HEK293 (cell line): ENCODE measurements around the gene ZNF775.

ENCODE experiments used
- CTCF ChIA-PET: fragments of 350-600 bp; formaldehyde crosslinking; extraction: SDS; loops from one replicate; lab custom pipeline; 2021; ENCODE audit warnings: antibody characterized with exemption; lab: Yijun Ruan, JAX
- POLR2A ChIA-PET: fragments of 300-600 bp; formaldehyde crosslinking; extraction: SDS; loops from one replicate; lab custom pipeline; 2020; ENCODE audit warnings: antibody characterized with exemption, inconsistent platforms; lab: Yijun Ruan, JAX
- H3K27ac ChIP-seq: fragments of 200-500 bp; sonication (Bioruptor generic); 2 replicates; pipeline ENCODE4 v1.5.1; 2014; ENCODE audit warnings: low read depth, low read length, control low read depth, inconsistent platforms; ENCODE audit errors: extremely low read depth
- H3K36me3 ChIP-seq, 2 experiments: fragments of 200-500 bp in 1 of 2; sonication (Bioruptor generic) in 1 of 2; 1 replicate in 1 of 2; 2 replicates in 1 of 2; pipeline ENCODE4 v1.5.1; 2014 to 2017; ENCODE audit warnings: inconsistent platforms in 2 of 2, low read length in 2 of 2; ENCODE audit not compliant: control insufficient read depth in 2 of 2, insufficient read depth in 1 of 2
- H3K4me1 ChIP-seq: fragments of 200-500 bp; sonication (Bioruptor generic); 2 replicates; pipeline ENCODE4 v1.5.1; 2014; ENCODE audit warnings: mild to moderate bottlenecking, low read length, inconsistent platforms; ENCODE audit not compliant: control insufficient read depth, insufficient read depth
- H3K4me3 ChIP-seq: 2 replicates; pipeline ENCODE4 v1.5.1; 2011; ENCODE audit warnings: low read depth, mild to moderate bottlenecking, control low read depth, low read length, moderate library complexity
- H3K9me3 ChIP-seq: fragments of 200-500 bp; sonication (Bioruptor generic); 2 replicates; pipeline ENCODE4 v1.5.1; 2014; ENCODE audit warnings: low read depth, low read length, inconsistent platforms; ENCODE audit not compliant: control insufficient read depth, insufficient read depth
- GFI1B ChIP-seq: fragments of 450-650 bp; formaldehyde crosslinking; IDR thresholded peaks from 2 replicates; pipeline ENCODE4 v1.5.1; 2016; ENCODE audit warnings: missing biosample characterization, missing genetic modification characterization
- GLIS2 ChIP-seq: fragments of 450-650 bp; formaldehyde crosslinking; IDR thresholded peaks from 2 replicates; pipeline ENCODE4 v1.5.1; 2016; ENCODE audit warnings: missing biosample characterization, missing genetic modification characterization
- SP7 ChIP-seq: fragments of 450-650 bp; formaldehyde crosslinking; IDR thresholded peaks from 2 replicates; pipeline ENCODE4 v1.5.1; 2016; ENCODE audit warnings: missing biosample characterization, missing genetic modification characterization
- ZNF24 ChIP-seq: fragments of 450-650 bp; formaldehyde crosslinking; IDR thresholded peaks from 2 replicates; pipeline ENCODE4 v1.5.1; 2016; ENCODE audit warnings: missing biosample characterization, missing genetic modification characterization
- ZNF394 ChIP-seq: fragments of 450-650 bp; formaldehyde crosslinking; IDR thresholded peaks from 2 replicates; pipeline ENCODE4 v1.5.1; 2016; ENCODE audit warnings: missing biosample characterization, missing genetic modification characterization, mild to moderate bottlenecking, moderate library complexity, borderline replicate concordance
- ZNF449 ChIP-seq: fragments of 450-650 bp; formaldehyde crosslinking; IDR thresholded peaks from 2 replicates; pipeline ENCODE4 v1.5.1; 2017; ENCODE audit warnings: missing biosample characterization, mild to moderate bottlenecking, missing genetic modification characterization, moderate library complexity
- ZNF518A ChIP-seq: fragments of 450-650 bp; formaldehyde crosslinking; conservative IDR thresholded peaks from 2 replicates; pipeline ENCODE4 v1.5.1; 2016; ENCODE audit warnings: low read depth, missing biosample characterization, missing genetic modification characterization
- ZNF558 ChIP-seq: fragments of 450-650 bp; formaldehyde crosslinking; IDR thresholded peaks from 2 replicates; pipeline ENCODE4 v1.5.1; 2016; ENCODE audit warnings: missing biosample characterization, missing genetic modification characterization
- ZNF677 ChIP-seq: fragments of 450-650 bp; IDR thresholded peaks from 2 replicates; pipeline ENCODE4 v1.5.0; 2018; ENCODE audit warnings: missing biosample characterization, mild to moderate bottlenecking, missing genetic modification characterization, moderate library complexity
- ZNF701 ChIP-seq: fragments of 450-650 bp; formaldehyde crosslinking; IDR thresholded peaks from 2 replicates; pipeline ENCODE4 v1.5.1; 2016; ENCODE audit warnings: missing biosample characterization, missing genetic modification characterization

Gene ZNF775

GRCh38 chr7:150405584-150406311, 26.6 kb downstream of the ZNF775 start (continued):
- no peak for TF ChIP-seq ZNF394 (tag by site-specific recombination)
- TF ChIP-seq SP7 (tag by site-specific recombination) = no peak
- TF ChIP-seq ZNF558 (tag by site-specific recombination) = no peak
- TF ChIP-seq ZNF701 (tag by site-specific recombination) = no peak
- TF ChIP-seq ZNF449 (tag by site-specific recombination) = no peak
- TF ChIP-seq GFI1B (tag by site-specific recombination) = no peak
- no peak for TF ChIP-seq ZNF24 (tag by site-specific recombination)
- TF ChIP-seq ZNF677 (tag by site-specific recombination) = no peak

- ChIA-PET CTCF (interaction anchor here (0.8 to 2.1 kb wide), 5 partner anchors 11 to 38 kb away, joined by 3 to 9 read pairs (median 3); partner anchors contain the start of gene REPIN1), POLR2A (no interaction called here)
These were observed 27.1 kb downstream of the ZNF775 start for GRCh38 chr7:150406312-150406566.

More at GRCh38 chr7:150406312-150406566, 27.1 kb downstream of the ZNF775 start:
- no peaks in the 10 kb centered on the region for H3K4me1 ChIP-seq
- H3K9me3 ChIP-seq = no peaks in the 10 kb centered on the region
- no peaks in the 10 kb centered on the region for H3K36me3 ChIP-seq
- TF ChIP-seq GLIS2 (tag by site-specific recombination) = 0 out of 2 replicates have a peak, but pooled peaks have one; percentile 20
- no peak for TF ChIP-seq ZNF518A (tag by site-specific recombination)
- TF ChIP-seq, all 188 proteins: peak for 1
- Histone ChIP-seq H3K27ac (no peak overlapping the region), H3K4me3 (no peak overlapping the region)
